Left forelimb (tissue), 1 donor: ENCODE results near the gene CFAP68.
"Not testable (repeated sequence)": the region's sequence is repeated elsewhere in the genome, so short reads cannot be mapped to it uniquely, and the experiment has no call there.

Experiments
- DNase-seq: peaks from one replicate; pipeline ENCODE4 v3.0.0-alpha.2; 2018; ENCODE audit warnings: low spot score

The CFAP68 gene

DNA sequence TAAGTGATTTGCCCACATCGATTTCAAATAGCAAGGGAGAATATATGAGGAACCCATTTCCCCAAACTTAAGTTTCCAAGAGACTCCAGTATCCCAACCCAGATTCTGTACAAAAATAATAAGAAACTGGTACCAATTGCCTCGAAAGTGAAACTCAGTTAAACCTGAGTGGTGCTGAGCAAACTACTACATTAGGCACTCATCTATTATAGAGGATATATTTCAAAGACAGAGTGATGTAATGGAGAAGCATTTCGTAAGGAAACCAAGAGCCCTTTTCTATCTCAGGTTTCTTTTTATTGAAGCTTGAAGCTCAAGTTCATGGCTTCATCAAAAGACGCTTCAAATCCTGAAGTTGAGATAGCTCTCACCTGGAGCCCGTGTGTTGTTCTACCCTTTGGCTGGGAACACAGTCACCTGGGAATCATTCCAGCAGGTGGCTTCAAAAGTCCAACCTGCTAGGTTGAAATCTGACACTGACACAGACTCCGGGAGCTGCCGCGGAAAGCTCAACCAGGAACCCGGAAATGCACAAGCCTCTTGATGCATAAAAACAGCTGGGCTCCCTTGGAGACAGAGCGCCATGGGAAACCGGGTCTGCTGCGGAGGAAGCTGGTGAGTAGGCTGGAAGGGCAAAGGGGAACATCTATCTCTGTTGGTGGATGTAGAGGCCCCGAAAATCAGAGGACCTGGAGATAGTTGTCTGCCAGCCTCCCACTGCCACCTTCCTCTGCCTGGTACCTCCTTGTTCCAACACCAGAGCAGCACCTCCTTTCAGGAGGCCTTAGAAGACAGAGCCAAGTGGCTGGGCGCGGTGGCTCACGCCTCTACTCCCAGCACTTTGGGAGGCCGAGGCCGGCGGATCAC, 39.3 kb downstream of the CFAP68 start, which contains the start of gene C11orf52:
Gene C11orf52 (plus strand): TSS at position 524 of the 867 bp plus-strand sequence. CDS start 60 bp downstream, at position 584.
- DNase-seq = peak; percentile 72

DNA sequence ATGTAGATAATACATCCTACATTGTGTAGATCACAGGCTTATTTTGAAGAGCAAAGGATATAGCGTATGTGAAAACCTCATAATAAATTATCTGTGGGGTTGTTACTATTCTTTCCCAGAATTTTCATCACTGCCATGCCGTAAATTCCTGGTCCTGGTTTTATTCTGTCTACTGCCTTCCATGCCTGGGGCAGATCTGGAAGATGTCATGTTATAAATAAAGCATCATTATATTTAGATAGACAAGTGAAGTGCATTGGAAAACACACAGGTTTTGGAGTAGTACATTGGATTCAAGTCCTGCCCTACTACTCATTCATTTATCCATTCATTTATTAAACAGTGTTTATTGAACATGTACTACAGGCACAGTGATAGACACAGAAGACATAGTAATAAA, 41.6 kb downstream of the CFAP68 start:
- DNase-seq = no peak

DNA sequence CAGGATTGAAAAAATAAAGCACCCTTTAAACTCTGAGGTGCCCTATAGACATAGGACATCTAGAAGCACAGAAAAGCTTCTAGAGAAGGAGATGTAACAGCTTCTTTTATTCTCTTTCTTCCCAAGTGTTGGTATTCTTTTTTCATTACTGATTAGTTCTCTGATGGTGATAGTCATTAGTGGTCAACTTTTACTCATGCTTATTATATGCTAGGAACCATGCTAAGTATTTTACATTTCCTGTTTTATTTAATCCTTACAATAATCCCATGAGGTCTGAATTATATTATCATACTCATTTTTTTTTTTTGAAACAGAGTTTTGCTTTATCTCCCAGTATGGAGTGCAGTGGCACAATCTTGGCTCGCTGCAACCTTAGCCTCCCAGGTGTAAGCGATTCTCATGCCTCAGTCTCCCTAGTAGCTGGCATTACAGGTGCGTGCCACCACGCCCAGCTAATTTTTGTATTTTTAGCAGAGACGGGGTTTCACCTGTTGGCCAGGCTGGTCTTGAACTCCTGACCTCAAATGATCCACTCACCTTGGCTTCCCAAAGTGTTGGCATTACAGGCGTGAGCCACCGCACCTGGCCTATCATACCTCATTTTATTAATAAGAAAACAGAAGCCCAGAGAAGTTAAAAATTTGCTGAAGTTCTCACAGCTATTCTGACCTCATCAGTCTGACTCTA, 42.3 kb downstream of the CFAP68 start:
- DNase-seq = no peak

DNA sequence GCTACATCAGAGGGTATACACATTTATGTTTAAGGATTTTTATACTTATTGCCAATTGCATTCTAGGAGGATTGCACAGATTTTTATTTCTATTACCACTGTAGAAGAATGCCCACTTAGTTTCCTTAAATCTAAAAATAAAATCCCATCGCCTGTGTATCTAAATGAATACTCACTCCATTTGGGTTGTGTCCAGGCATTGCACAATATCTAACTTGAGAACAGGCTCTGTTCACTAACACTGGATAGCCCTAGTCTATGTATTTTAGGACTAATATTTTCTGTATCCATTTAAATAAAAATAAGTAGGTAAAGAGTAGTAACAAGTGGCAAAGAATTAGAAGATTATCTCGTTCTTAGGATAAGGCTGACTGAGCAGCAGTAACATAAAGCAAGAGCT, 43.5 kb downstream of the CFAP68 start:
- DNase-seq = no peak

DNA sequence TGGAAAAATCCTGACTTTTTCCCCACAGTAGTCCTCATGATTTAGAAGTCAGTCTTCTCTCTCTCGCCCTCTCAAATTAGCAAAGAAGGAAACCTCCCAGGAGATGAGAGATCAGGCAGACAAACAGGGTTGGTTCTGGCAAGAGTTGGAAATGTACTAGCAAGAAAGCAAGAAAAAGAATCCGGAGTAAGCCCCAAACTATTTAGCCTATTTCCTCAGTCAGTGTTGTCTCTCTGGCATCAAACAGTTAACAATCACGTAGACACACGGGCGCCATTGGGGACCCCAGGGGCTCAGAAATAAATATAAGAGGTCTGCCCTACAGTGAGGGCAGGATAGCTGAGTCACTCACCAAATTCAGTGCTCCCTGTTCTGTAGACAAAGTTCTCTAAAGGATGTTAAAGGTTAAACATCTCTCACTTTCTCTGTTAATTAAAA, 44.0 kb downstream of the CFAP68 start:
- DNase-seq = no peak

DNA sequence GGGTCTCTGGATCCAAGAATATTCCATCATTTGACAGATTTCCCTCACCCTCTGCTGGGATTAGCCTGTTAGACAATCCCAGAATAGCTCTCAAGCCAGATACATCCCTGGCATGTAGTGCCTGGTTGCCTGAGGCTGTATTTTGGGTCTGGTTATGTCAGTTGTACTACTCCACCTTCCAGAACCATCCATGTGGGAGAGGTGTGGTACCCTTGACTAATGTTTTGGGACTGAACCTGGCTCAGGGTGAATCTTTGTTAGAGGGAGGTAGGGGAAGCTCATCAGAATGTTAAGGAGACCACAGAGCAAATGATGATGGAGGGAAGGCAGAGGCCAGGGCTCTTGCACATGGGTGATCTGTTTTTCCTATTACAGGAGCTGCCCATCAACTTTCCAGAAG, 44.6 kb downstream of the CFAP68 start:
- DNase-seq = no peak

DNA sequence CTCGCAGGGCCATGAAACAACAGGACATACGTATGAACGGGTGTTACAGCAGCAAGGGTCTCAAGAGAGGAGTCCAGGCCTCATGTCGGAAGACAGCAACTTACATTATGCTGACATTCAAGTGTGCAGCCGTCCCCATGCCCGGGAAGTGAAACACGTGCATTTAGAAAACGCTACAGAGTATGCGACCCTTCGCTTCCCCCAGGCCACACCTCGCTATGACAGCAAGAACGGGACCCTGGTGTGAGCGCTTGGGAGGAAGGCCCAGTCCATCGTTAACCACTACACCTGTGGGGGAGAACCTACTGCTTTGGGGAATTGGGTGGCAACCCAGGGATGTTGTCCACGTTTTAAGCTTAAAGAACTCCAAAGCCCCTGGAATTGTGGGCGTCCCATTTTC, 46.6 kb downstream of the CFAP68 start:
- no peak for DNase-seq

DNA sequence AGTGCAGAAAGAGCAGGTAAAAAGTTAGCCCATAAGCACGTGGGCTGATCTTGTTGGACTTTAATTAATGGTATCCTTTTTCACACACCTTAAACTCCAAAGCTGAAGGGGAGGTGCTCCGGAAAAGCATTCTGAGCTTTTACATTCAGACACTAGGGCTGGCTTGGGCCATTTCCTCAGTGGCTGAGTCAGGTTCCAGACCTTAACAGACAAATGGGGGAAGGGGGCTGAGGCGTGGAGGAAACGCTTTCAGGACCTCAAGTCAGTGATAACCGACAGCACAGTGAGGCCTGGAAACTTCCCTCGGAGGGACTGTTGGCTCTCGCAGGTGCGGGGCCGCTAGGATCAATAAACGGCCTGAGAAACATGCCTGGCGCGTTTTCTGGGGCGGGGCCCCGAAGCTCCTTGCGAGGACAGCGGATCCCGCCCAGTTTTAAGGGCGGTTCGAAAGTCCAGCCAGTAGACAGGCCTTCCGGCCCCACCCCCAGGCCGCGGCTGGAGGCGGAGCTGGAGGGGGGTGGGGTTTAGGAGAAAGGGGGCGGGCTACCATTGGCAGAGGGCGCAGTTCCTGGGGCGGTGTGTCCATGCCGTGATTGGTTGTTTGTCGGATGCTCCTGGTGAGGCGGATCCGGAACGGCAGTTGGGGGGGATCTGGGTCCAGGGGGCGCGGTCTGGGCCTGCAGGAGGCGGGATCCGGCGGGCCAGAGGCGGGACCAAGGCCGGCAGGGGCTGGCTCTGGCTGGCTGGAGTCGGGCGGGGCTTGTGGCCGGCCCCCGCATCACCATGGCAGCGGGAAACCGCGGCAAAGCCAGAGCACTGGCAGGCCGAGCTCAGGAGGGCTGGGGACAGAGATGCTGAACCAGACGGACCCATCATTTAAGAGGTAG, 47.4 kb downstream of the CFAP68 start:
- DNase-seq = peak; percentile 98

DNA sequence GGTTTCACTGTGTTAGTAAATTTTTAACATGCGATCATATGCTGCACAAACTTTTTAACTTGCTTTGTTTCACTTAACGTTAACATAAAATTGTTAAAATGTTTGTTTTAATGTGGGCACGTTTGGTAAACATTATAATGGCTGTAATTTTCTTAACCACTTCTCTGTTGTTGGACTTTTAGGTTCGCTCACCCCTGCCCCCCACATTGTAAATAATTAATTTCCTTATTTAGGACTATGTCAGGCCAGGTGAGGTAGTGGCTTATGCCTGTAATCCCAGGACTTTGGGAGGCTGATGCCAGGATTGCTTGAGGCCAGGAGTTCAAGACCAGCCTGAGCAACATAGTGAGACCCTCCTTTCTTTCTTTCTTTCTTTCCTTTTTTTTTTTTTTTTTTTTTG, 51.1 kb downstream of the CFAP68 start:
- no peak for DNase-seq

DNA sequence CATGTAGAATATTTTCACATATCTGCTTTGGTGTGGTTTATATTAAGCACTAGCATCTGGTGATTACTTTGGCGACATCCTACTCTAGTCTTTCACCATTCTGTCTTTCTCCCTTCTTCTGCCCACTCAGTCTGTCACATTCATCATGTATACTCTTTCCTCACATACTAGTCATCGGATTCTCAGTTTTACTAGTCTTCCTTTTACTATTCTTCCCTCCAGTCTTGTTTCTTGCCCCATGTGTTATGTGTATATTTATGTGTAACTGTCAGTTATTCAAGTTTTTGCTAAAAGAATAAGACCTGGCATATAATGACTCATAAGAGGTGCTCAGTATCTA, 53.2 kb downstream of the CFAP68 start:
- no peak for DNase-seq

DNA sequence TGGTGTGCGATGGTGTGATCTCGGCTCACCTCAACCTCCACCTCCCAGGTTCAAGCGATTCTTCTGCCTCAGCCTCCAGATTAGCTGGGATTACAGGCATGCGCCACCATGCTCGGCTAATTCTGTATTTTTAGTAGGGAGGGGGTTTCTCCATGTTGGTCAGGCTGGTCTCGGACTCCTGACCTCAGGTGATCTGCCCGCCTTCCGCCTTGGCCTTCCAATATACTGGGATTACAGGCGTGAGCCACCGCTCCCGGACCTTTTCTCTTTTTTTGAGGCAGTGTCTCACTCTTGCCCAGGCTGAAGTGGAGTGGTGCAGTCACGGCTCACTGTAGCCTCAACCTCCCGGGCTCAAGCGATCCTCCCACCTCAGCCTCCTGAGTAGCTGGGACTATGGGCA, 53.8 kb downstream of the CFAP68 start:
- DNase-seq = not testable (repeated sequence)

DNA sequence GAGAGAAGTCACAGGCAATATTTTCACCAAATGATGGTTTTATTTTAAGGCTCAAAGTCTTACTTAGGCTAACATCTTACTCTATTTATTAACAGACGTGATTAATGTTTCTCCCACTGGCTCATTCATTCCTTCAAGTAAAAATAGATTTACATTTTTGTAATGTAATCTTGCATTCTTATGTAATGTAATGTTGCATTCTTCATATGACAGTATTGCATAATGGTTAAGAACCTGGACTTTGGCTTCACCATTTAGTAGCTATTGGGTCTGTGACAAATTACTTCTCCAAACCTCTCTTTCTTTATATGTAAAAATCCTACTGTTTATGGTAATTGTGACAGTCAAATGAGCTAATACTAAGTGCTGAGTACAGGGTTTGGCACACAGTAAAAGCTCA, 54.5 kb downstream of the CFAP68 start:
- DNase-seq = no peak

DNA sequence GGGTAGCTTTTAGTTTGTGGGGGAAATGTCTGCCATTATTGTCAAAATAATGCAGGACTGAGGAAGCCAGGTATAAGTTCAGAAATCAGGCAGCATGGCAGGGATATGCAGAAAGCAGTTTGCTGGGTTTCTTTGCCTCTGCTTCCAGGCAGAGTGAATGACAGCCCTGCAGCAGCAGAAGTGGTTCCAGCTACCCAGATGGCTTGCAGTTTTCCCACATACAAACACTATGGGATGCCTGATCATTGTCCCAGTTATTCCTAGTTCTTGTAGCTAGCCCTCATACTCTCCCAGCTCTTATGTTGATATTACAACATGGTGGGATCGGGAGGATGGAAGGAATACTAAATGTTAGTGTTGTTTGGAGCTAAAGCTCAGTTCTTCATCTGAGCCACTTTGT, 55.0 kb downstream of the CFAP68 start:
- DNase-seq = no peak
